ENCODE measurements around the gene ODR4.

GRCh38 chr1:186443638-186444037, 68.0 kb downstream of the ODR4 start:
- TF ChIP-seq, protein P1, sequence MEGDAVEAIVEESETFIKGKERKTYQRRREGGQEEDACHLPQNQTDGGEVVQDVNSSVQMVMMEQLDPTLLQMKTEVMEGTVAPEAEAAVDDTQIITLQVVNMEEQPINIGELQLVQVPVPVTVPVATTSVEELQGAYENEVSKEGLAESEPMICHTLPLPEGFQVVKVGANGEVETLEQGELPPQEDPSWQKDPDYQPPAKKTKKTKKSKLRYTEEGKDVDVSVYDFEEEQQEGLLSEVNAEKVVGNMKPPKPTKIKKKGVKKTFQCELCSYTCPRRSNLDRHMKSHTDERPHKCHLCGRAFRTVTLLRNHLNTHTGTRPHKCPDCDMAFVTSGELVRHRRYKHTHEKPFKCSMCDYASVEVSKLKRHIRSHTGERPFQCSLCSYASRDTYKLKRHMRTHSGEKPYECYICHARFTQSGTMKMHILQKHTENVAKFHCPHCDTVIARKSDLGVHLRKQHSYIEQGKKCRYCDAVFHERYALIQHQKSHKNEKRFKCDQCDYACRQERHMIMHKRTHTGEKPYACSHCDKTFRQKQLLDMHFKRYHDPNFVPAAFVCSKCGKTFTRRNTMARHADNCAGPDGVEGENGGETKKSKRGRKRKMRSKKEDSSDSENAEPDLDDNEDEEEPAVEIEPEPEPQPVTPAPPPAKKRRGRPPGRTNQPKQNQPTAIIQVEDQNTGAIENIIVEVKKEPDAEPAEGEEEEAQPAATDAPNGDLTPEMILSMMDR (conservative IDR thresholded peaks at IDR 0.05): no peak
- TF ChIP-seq EZH2 (IDR thresholded peaks at IDR 0.05; ENCODE audit: low read depth): no peak
